Keratinocyte (primary cell): ENCODE measurements around the gene FIBP. TPM values are rescaled to one million over a fixed set of nuclear protein-coding genes. Genes with fewer than 3 reads are reported as not detected.

Experiments
- DNase-seq: peaks from one replicate; pipeline ENCODE4 v3.0.0-alpha.2; 2011; ENCODE audit warnings: low read depth, missing footprints, low spot score
- FAIRE-seq: peaks from 2 replicates; lab custom pipeline; 2011; peaks lifted over from hg19 to GRCh38; lab: Jason Lieb, UNC
- H2AFZ ChIP-seq: 2 replicates; pipeline ENCODE4 v1.6.0; 2012; ENCODE audit warnings: low read length, control low read depth, inconsistent platforms; ENCODE audit not compliant: control insufficient read depth
- H3K27ac ChIP-seq: 2 replicates; pipeline ENCODE4 v1.5.1; 2011; ENCODE audit warnings: low read length; ENCODE audit not compliant: control insufficient read depth, insufficient read depth
- H3K27me3 ChIP-seq: 3 replicates; pipeline ENCODE4 v1.6.0; 2011; ENCODE audit warnings: low read length; ENCODE audit not compliant: control insufficient read depth, insufficient read depth; ENCODE audit errors: extremely low read depth
- H3K36me3 ChIP-seq, 2 experiments: 2 replicates in 1 of 2; 3 replicates in 1 of 2; pipeline ENCODE4 v1.5.1; 2011; ENCODE audit warnings: low read length in 2 of 2, mild to moderate bottlenecking in 1 of 2; ENCODE audit not compliant: control insufficient read depth in 2 of 2, insufficient read depth in 2 of 2; ENCODE audit errors: extremely low read depth in 1 of 2
- H3K4me1 ChIP-seq: 3 replicates; pipeline ENCODE4 v1.5.1; 2011; ENCODE audit warnings: low read length; ENCODE audit not compliant: control insufficient read depth, insufficient read depth; ENCODE audit errors: extremely low read depth
- H3K4me2 ChIP-seq: 3 replicates; pipeline ENCODE4 v1.6.0; 2011; ENCODE audit warnings: low read depth, low read length; ENCODE audit not compliant: control insufficient read depth, insufficient read depth; ENCODE audit errors: extremely low read depth
- H3K4me3 ChIP-seq, 3 experiments: fragments of 200-600 bp in 1 of 3; sonication (generic) in 1 of 3; 2 replicates in 2 of 3; 3 replicates in 1 of 3; pipeline ENCODE4 v1.5.1; 2011 to 2016; ENCODE audit warnings: low read length in 3 of 3, mild to moderate bottlenecking in 3 of 3, control low read depth in 2 of 3, inconsistent platforms in 1 of 3, low read depth in 1 of 3, mixed read lengths in 1 of 3, mixed run types in 1 of 3, moderate library complexity in 1 of 3; ENCODE audit not compliant: control insufficient read depth in 2 of 3, insufficient read depth in 2 of 3; ENCODE audit errors: extremely low read depth in 1 of 3
- H3K79me2 ChIP-seq: 2 replicates; pipeline ENCODE4 v1.6.0; 2012; ENCODE audit warnings: low read length; ENCODE audit not compliant: control insufficient read depth, insufficient read depth
- H3K9ac ChIP-seq: 3 replicates; pipeline ENCODE4 v1.6.0; 2011; ENCODE audit warnings: low read length; ENCODE audit not compliant: control insufficient read depth, insufficient read depth; ENCODE audit errors: extremely low read depth
- H3K9me1 ChIP-seq: 3 replicates; pipeline ENCODE4 v1.6.0; 2011; ENCODE audit warnings: low read length; ENCODE audit not compliant: control insufficient read depth, insufficient read depth; ENCODE audit errors: extremely low read depth
- H3K9me3 ChIP-seq: 2 replicates; pipeline ENCODE4 v1.5.1; 2012; ENCODE audit warnings: low read depth, low read length; ENCODE audit not compliant: control insufficient read depth
- H4K20me1 ChIP-seq: 3 replicates; pipeline ENCODE4 v1.6.0; 2011; ENCODE audit warnings: low read length; ENCODE audit not compliant: control insufficient read depth, insufficient read depth; ENCODE audit errors: extremely low read depth
- CTCF ChIP-seq, 3 experiments: IDR thresholded peaks in 1 of 3; conservative IDR thresholded peaks in 1 of 3; optimal IDR thresholded peaks in 1 of 3; 2 replicates in 2 of 3; 3 replicates in 1 of 3; pipeline versions ENCODE3 to v1.5.1; 2011; ENCODE audit warnings: low read length in 3 of 3, mild to moderate bottlenecking in 3 of 3, moderate library complexity in 2 of 3, control low read depth in 1 of 3, inconsistent platforms in 1 of 3; ENCODE audit not compliant: insufficient read depth in 2 of 3; ENCODE audit errors: extremely low read depth in 1 of 3
- EZH2 ChIP-seq: IDR thresholded peaks from one replicate; pipeline ENCODE4 v1.6.1; 2012; ENCODE audit warnings: inconsistent platforms, mild to moderate bottlenecking, low read length, moderate library complexity
- dilution Hi-C: fragments of 300-500 bp; cut with MboI; formaldehyde crosslinking; loops from one replicate; pipeline ENCODE4 v1.7.0; 2020; ENCODE audit warnings: low sequenced_read_pairs; ENCODE audit not compliant: extremely low pct_ligation_motif_present
- polyA plus RNA-seq, 5 experiments: library from polyadenylated mRNA; depleted of rRNA in 3 of 5; stranded (reverse) in 3 of 5; stranded (forward) in 1 of 5; unstranded in 1 of 5; fragments of >200 nt; gene quantifications; 1 replicate in 1 of 5; 2 replicates in 3 of 5; 3 replicates in 1 of 5; pipeline versions ENCODE4 v1.2.1 to v1.2.3, GENCODE V29; 2011 to 2012; ENCODE audit warnings: missing spikeins in 2 of 5, low read depth in 1 of 5, low replicate concordance in 1 of 5

FIBP gene
- polyA plus RNA-seq, 1 donor (not counting 4 experiments of a cell fraction or from before 2014, with no cell fraction given), result 95.1 TPM

- Histone ChIP-seq H3K27me3 (no peaks in the 10 kb centered on the region), H4K20me1 (no peaks in the 10 kb centered on the region), H3K4me1 (peaks cover 10% of the 10 kb centered on the region), H2AFZ (no peak overlapping the region), H3K36me3 (peaks cover 34 to 51% of the 10 kb centered on the region in 2 experiments), H3K79me2 (peaks cover 29% of the 10 kb centered on the region), H3K4me2 (no peak overlapping the region), H3K4me3 (no peak overlapping the region), H3K9ac (no peak overlapping the region), H3K9me1 (no peaks in the 10 kb centered on the region), H3K27ac (no peak overlapping the region), H3K9me3 (no peaks in the 10 kb centered on the region)
- DNase-seq (no peak), FAIRE-seq (no peak)
- TF ChIP-seq CTCF (optimal IDR thresholded peaks at IDR 0.05 in 1 of 3, IDR thresholded peaks at IDR 0.05 in 1 of 3, conservative IDR thresholded peaks at IDR 0.05 in 1 of 3; ENCODE audit: extremely low read depth in 1 of 3, insufficient read depth in 2 of 3, low read length in 3 of 3), result no peak
- TF ChIP-seq EZH2, result no peak
- dilution Hi-C loops, result no loop called here
Observed at GRCh38 chr11:65864706-65865471, 23.4 kb downstream of the FIBP start.

- H3K4me3 ChIP-seq, result no peak overlapping the region
- no peak overlapping the region for H2AFZ ChIP-seq
- no peaks in the 10 kb centered on the region for H3K9me3 ChIP-seq
- H3K4me1 ChIP-seq, result peaks cover 15% of the 10 kb centered on the region
- peaks cover 29% of the 10 kb centered on the region for H3K79me2 ChIP-seq
- no peak overlapping the region for H3K27ac ChIP-seq
- H3K4me2 ChIP-seq, result no peak overlapping the region
- no peak overlapping the region for H3K9ac ChIP-seq
- FAIRE-seq (no peak), DNase-seq (no peak)
- no peaks in the 10 kb centered on the region for H3K27me3 ChIP-seq
- peaks cover 34 to 51% of the 10 kb centered on the region in 2 experiments for H3K36me3 ChIP-seq
- TF ChIP-seq CTCF (optimal IDR thresholded peaks at IDR 0.05 in 1 of 3, IDR thresholded peaks at IDR 0.05 in 1 of 3, conservative IDR thresholded peaks at IDR 0.05 in 1 of 3; ENCODE audit: extremely low read depth in 1 of 3, insufficient read depth in 2 of 3, low read length in 3 of 3) (no peak), EZH2 (no peak)
- dilution Hi-C loops, result no loop called here
- no peaks in the 10 kb centered on the region for H4K20me1 ChIP-seq
- H3K9me1 ChIP-seq, result no peaks in the 10 kb centered on the region
Observed at GRCh38 chr11:65863889-65864705, 24.2 kb downstream of the FIBP start.
